SH-SY5Y (cell line): ENCODE data around the gene KLHL3.

Experiments
- GATA2 ChIP-seq: IDR thresholded peaks from 2 replicates; pipeline ENCODE4 v1.6.1; 2011; ENCODE audit warnings: mild to moderate bottlenecking, low read depth, low read length
- GATA3 ChIP-seq: IDR thresholded peaks from 2 replicates; pipeline ENCODE4 v1.6.1; 2011; ENCODE audit warnings: low read depth, mild to moderate bottlenecking, low read length, moderate library complexity

DNA sequence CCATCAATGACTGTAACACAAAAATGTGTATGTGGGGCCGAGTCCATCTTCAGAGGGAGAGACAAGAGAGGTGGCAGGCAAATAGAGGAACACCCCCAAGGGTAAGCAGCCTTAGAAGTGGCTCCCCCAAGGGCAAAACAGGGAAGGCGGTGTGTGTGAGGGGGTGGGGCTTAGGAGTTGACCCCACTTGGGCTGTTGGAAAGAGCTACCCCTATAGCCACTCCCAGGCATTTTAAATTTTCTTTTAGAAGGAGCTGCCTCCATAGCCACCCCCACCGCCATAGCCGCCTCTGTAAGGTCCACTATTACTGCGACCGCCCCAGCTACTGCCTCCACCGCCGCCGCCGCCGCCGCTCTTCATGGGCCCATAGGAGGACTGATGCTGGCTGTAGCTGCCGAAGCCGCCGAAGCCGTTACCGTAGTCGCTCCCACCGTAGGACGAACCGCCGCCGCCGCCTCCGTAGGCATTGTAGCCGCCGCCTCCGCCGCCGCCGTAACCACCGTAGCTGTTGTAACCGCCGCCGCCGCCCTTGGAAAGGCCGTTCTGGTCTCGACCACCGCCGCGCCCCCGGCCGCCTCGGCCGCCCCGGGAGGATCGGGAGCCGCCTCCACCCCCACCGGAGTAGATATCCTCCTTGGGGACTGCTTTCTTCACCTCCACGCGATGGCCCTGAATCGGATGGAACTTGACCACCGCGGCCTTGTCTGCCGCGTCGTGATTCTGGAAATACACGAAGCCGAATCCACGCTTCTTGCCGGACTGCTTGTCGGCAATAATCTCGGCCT is 17.2 kb upstream of the KLHL3 start:
- no peak for TF ChIP-seq GATA2
- TF ChIP-seq GATA3, result no peak
